NCI-H2107 treated with DMSO at 0.1 percent for 48 hours (cell line): ENCODE data around the gene FAM83B.
"Not testable (repeated sequence)": the region's sequence is repeated elsewhere in the genome, so short reads cannot be mapped to it uniquely, and the experiment has no call there.

Source experiments
- DNase-seq: peaks from one replicate; lab custom pipeline; 2025; ENCODE audit not compliant: unreplicated experiment; lab: John Stamatoyannopoulos, UW

FAM83B gene

GRCh38 chr6:54860739-54861138, 14.2 kb downstream of the FAM83B start:
- no peak for DNase-seq

- no peak for DNase-seq
Measured at GRCh38 chr6:54861905-54862616, 15.5 kb downstream of the FAM83B start.

GRCh38 chr6:54864272-54864671, 17.7 kb downstream of the FAM83B start:
- DNase-seq, result no peak

- DNase-seq, result no peak
Measured at GRCh38 chr6:54865091-54865631, 18.6 kb downstream of the FAM83B start.

GRCh38 chr6:54868556-54868955, 22.0 kb downstream of the FAM83B start:
- no peak for DNase-seq

- no peak for DNase-seq
Measured at GRCh38 chr6:54873599-54873998, 27.0 kb downstream of the FAM83B start.

GRCh38 chr6:54874349-54875048, 27.9 kb downstream of the FAM83B start:
- DNase-seq, result no peak

GRCh38 chr6:54875539-54875938, 29.0 kb downstream of the FAM83B start:
- DNase-seq, result no peak

GRCh38 chr6:54876365-54876764, 29.8 kb downstream of the FAM83B start:
- no peak for DNase-seq

GRCh38 chr6:54876871-54877270, 30.3 kb downstream of the FAM83B start:
- DNase-seq, result no peak

GRCh38 chr6:54877713-54878317, 31.2 kb downstream of the FAM83B start:
- DNase-seq, result no peak

- DNase-seq, result no peak
Measured at GRCh38 chr6:54878718-54879117, 32.1 kb downstream of the FAM83B start.

GRCh38 chr6:54879188-54879985, 32.8 kb downstream of the FAM83B start:
- no peak for DNase-seq

- no peak for DNase-seq
Measured at GRCh38 chr6:54881067-54881730, 34.6 kb downstream of the FAM83B start.

GRCh38 chr6:54881891-54882290, 35.3 kb downstream of the FAM83B start:
- not testable (repeated sequence) for DNase-seq

- DNase-seq, result no peak
Measured at GRCh38 chr6:54886932-54887584, 40.5 kb downstream of the FAM83B start.

GRCh38 chr6:54891536-54891935, 45.0 kb downstream of the FAM83B start:
- DNase-seq, result no peak

- DNase-seq, result no peak
Measured at GRCh38 chr6:54892831-54893230, 46.3 kb downstream of the FAM83B start.

GRCh38 chr6:54893818-54894217, 47.2 kb downstream of the FAM83B start:
- no peak for DNase-seq

GRCh38 chr6:54896302-54896701, 49.7 kb downstream of the FAM83B start:
- DNase-seq, result no peak
